Neural progenitor cell (in vitro differentiated cells): ENCODE measurements around the gene GNB1.

Experiments
- EZH2 ChIP-seq: fragments of 200-600 bp; sonication (generic); IDR thresholded peaks from 2 replicates; pipeline ENCODE4 v1.6.1; 2017; ENCODE audit warnings: antibody characterized with exemption, mild to moderate bottlenecking, moderate library complexity
- TF ChIP-seq, protein P1 (sequence below): fragments of 200-600 bp; sonication (generic); IDR thresholded peaks from 2 replicates; pipeline ENCODE4 v1.5.1; 2017; ENCODE audit warnings: antibody characterized with exemption, mild to moderate bottlenecking

DNA sequence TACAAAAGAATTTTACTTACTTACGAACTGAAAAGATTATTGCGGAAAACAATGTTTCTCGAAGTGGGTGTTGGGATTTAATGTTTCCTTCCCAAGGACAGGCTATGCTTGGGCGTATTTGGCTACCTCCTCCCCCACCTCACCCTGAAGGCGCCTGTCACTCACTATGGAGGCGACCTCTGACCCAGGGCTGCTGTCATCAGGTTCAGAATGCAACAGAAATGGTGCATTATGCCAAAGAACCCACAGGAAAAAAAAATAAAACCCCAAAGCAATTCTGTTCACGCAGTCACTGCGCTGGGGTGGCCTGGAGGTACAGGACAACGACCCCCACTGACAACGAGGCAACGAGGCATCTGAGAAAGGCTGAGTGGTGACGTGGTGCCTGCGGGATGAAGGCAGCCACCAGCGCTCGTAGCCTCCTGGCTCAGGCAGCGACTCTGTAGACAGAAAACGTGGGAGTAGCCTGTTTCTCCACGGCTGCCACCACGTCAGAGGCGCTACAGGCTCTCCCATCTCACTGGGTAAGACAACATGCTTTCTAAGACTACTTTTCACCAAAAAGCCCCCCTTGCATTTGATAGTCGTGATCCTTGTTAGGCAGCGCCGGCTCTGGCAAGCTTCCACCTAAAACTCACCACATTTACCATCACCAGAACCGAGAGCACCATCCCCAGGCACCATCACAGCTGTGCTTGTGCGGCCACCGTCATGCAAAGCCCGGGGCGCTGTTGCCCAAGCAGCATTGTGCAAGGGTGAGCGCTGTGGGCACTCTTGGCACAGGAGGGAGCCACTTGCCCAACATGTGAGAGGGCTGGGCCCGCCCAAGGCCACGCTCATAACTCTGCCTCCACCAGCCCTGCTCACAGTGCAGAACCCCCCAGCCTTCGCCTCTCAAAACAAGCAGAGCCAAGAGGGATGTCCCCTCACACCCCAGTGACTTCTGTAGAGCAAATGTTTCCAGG, 126.9 kb downstream of the GNB1 start:
- TF ChIP-seq, protein P1, sequence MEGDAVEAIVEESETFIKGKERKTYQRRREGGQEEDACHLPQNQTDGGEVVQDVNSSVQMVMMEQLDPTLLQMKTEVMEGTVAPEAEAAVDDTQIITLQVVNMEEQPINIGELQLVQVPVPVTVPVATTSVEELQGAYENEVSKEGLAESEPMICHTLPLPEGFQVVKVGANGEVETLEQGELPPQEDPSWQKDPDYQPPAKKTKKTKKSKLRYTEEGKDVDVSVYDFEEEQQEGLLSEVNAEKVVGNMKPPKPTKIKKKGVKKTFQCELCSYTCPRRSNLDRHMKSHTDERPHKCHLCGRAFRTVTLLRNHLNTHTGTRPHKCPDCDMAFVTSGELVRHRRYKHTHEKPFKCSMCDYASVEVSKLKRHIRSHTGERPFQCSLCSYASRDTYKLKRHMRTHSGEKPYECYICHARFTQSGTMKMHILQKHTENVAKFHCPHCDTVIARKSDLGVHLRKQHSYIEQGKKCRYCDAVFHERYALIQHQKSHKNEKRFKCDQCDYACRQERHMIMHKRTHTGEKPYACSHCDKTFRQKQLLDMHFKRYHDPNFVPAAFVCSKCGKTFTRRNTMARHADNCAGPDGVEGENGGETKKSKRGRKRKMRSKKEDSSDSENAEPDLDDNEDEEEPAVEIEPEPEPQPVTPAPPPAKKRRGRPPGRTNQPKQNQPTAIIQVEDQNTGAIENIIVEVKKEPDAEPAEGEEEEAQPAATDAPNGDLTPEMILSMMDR: no peak
- TF ChIP-seq EZH2: no peak
